Central memory CD8-positive, alpha-beta T cell (primary cell): Measurements from ENCODE around the gene CENPT.
A peak's percentile ranks its signal among the peaks of the same experiment; 100 is the strongest.

Experiments used
- ATAC-seq: fragments of 150-1000 bp; cut with Tn5 transposase; replicated peaks from 2 replicates; pipeline ENCODE4 v1.10.0; 2022; ENCODE audit warnings: mild to moderate bottlenecking, moderate FRiP score, moderate number of reproducible peaks; ENCODE audit not compliant: poor library complexity, severe bottlenecking; ENCODE audit errors: extremely low read depth
- DNase-seq, 2 donors: peaks; one replicate each; pipeline ENCODE4 v3.0.0; 2021; ENCODE audit warnings: low spot score in 2 of 2
- H3K27ac Mint-ChIP-seq: one replicate; pipeline ENCODE4 v1.8.0; 2022; ENCODE audit warnings: low read depth, mild to moderate bottlenecking, moderate library complexity, mixed read lengths
- H3K27me3 Mint-ChIP-seq: one replicate; pipeline ENCODE4 v1.8.0; 2022; ENCODE audit warnings: mixed read lengths
- H3K36me3 Mint-ChIP-seq: one replicate; pipeline ENCODE4 v1.8.0; 2022; ENCODE audit warnings: mild to moderate bottlenecking, moderate library complexity, mixed read lengths; ENCODE audit not compliant: insufficient read depth
- H3K4me1 Mint-ChIP-seq: one replicate; pipeline ENCODE4 v1.8.0; 2022; ENCODE audit warnings: mixed read lengths
- H3K4me3 Mint-ChIP-seq: one replicate; pipeline ENCODE4 v1.8.0; 2022; ENCODE audit warnings: mild to moderate bottlenecking, moderate library complexity, mixed read lengths
- H3K9me3 Mint-ChIP-seq: one replicate; pipeline ENCODE4 v1.8.0; 2022; ENCODE audit warnings: mixed read lengths

The CENPT gene

GRCh38 chr16:67782567-67783352, 64.7 kb downstream of the CENPT start:
- DNase-seq (no peak), ATAC-seq (no peak)
- Mint-ChIP-seq H3K4me1 (peaks cover 32% of the 10 kb centered on the region), H3K27me3 (no peaks in the 10 kb centered on the region), H3K9me3 (no peaks in the 10 kb centered on the region), H3K27ac (no peak overlapping the region), H3K36me3 (peaks cover 4% of the 10 kb centered on the region), H3K4me3 (no peak overlapping the region)

DNA sequence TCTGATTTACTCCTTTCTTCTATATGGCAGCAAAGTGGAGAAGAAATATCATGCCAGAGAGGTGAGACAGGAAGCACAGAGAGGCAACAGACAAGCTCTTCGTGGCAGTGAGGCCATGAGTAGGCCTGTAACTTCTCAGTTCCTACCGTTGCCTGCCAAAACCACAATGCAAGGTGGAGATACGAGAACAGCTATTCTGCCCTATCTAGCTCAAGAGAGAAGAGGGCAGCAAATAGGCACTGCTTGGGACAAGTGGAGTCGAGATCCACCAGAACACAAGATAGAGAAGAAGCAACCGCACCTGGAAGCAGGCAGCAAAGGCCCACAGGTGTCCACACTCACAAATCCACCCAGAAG, 66.0 kb downstream of the CENPT start:
- H3K9me3 Mint-ChIP-seq = no peaks in the 10 kb centered on the region
- peak overlapping the region; percentile 85 for H3K27ac Mint-ChIP-seq
- no peak overlapping the region for H3K4me3 Mint-ChIP-seq
- no peak for DNase-seq
- peak; percentile 54 for ATAC-seq
- no peaks in the 10 kb centered on the region for H3K27me3 Mint-ChIP-seq
- peaks cover 31% of the 10 kb centered on the region for H3K4me1 Mint-ChIP-seq
- H3K36me3 Mint-ChIP-seq = peaks cover 5% of the 10 kb centered on the region

GRCh38 chr16:67780847-67781564, 66.5 kb downstream of the CENPT start:
- peaks cover 27% of the 10 kb centered on the region for H3K4me1 Mint-ChIP-seq
- no peaks in the 10 kb centered on the region for H3K27me3 Mint-ChIP-seq
- no peaks in the 10 kb centered on the region for H3K9me3 Mint-ChIP-seq
- H3K4me3 Mint-ChIP-seq = no peak overlapping the region
- DNase-seq (no peak), ATAC-seq (no peak)
- peak overlapping the region; percentile 85 for H3K27ac Mint-ChIP-seq
- H3K36me3 Mint-ChIP-seq = peaks cover 5% of the 10 kb centered on the region

- Mint-ChIP-seq H3K36me3 (peaks cover 7% of the 10 kb centered on the region), H3K4me1 (peaks cover 27% of the 10 kb centered on the region), H3K4me3 (no peak overlapping the region), H3K9me3 (no peaks in the 10 kb centered on the region), H3K27me3 (no peaks in the 10 kb centered on the region), H3K27ac (no peak overlapping the region)
- ATAC-seq (no peak), DNase-seq (no peak)
Observed at GRCh38 chr16:67779256-67780014, 68.1 kb downstream of the CENPT start.
